Measurements from ENCODE around the gene F7. TPM values are rescaled to one million over a fixed set of nuclear protein-coding genes. Genes with fewer than 3 reads are reported as not detected.

The F7 gene
- total and polyA plus RNA-seq, 2 of the 4 experiments (the other 2 are of a cell fraction): under 0.01 to 0.07 TPM

DNA sequence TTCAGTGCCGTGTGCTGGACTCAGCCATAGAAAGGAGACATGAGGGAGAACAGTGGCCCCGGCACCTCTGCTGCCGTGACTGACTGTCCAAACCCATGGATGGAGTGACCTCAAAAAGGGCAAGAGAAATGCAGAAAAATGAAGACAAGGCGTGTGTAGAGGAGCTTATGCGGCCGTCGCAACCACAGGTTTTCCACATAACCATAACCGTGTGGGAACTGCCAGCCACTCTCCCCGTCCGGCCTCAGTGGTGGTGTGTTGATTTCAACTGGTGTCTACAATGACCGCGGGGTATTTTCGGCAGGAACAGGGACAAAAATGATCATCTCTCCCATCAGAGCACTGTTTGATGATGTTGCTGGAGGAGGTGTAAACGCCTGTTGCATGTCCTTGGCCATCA is 42.9 kb upstream of the F7 start:
- H3K9me3 ChIP-seq (ENCODE audit: control insufficient read depth, insufficient read depth, low read length): peaks cover 3% of the 10 kb centered on the region; the same call in 1 of the 2 replicates
- no peak overlapping the region for H2BK120ac ChIP-seq (ENCODE audit: low read depth, low read length)
- DNase-seq: no peak
- no peak overlapping the region for H2AFZ ChIP-seq (replicated peaks; ENCODE audit: low read length, poor library complexity)
- WGBS, 2 experiments (ENCODE audit: extremely low coverage in 2 of 2, insufficient read length in 1 of 2): no CpG with 5 or more reads among the region's 14 CpGs
- TF ChIP-seq FOS (IDR thresholded peaks at IDR 0.05; ENCODE audit: low read depth, low read length) (no peak), MAZ (IDR thresholded peaks at IDR 0.05; ENCODE audit: borderline replicate concordance, low read depth, low read length) (no peak), MXI1 (IDR thresholded peaks at IDR 0.05; ENCODE audit: borderline replicate concordance, low read depth, low read length) (no peak), NFE2L2 (IDR thresholded peaks at IDR 0.05; ENCODE audit: low read depth, low read length) (no peak)
- TF ChIP-seq, protein P1, sequence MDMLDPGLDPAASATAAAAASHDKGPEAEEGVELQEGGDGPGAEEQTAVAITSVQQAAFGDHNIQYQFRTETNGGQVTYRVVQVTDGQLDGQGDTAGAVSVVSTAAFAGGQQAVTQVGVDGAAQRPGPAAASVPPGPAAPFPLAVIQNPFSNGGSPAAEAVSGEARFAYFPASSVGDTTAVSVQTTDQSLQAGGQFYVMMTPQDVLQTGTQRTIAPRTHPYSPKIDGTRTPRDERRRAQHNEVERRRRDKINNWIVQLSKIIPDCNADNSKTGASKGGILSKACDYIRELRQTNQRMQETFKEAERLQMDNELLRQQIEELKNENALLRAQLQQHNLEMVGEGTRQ (IDR thresholded peaks at IDR 0.05; ENCODE audit: low read depth, low read length): no peak
- TF ChIP-seq, protein P2, sequence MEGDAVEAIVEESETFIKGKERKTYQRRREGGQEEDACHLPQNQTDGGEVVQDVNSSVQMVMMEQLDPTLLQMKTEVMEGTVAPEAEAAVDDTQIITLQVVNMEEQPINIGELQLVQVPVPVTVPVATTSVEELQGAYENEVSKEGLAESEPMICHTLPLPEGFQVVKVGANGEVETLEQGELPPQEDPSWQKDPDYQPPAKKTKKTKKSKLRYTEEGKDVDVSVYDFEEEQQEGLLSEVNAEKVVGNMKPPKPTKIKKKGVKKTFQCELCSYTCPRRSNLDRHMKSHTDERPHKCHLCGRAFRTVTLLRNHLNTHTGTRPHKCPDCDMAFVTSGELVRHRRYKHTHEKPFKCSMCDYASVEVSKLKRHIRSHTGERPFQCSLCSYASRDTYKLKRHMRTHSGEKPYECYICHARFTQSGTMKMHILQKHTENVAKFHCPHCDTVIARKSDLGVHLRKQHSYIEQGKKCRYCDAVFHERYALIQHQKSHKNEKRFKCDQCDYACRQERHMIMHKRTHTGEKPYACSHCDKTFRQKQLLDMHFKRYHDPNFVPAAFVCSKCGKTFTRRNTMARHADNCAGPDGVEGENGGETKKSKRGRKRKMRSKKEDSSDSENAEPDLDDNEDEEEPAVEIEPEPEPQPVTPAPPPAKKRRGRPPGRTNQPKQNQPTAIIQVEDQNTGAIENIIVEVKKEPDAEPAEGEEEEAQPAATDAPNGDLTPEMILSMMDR (conservative IDR thresholded peaks at IDR 0.05; ENCODE audit: low read depth, low read length): no peak
- TF ChIP-seq, protein P3, sequence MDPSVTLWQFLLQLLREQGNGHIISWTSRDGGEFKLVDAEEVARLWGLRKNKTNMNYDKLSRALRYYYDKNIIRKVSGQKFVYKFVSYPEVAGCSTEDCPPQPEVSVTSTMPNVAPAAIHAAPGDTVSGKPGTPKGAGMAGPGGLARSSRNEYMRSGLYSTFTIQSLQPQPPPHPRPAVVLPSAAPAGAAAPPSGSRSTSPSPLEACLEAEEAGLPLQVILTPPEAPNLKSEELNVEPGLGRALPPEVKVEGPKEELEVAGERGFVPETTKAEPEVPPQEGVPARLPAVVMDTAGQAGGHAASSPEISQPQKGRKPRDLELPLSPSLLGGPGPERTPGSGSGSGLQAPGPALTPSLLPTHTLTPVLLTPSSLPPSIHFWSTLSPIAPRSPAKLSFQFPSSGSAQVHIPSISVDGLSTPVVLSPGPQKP (IDR thresholded peaks at IDR 0.05; ENCODE audit: borderline replicate concordance, low read depth, low read length): no peak
- no peak overlapping the region for H3K27ac ChIP-seq (ENCODE audit: insufficient read depth, low read length)
- dilution Hi-C loops (cut with HindIII; ENCODE audit: low sequenced_read_pairs, unreplicated experiment) (no loop called here), in situ Hi-C loops (cut with MboI; ENCODE audit: low sequenced_read_pairs) (no loop called here), intact Hi-C loops (cut with micrococcal nuclease) (no loop called here)
- no peaks in the 10 kb centered on the region; the same call in 1 of the 2 replicates for H4K20me1 ChIP-seq (ENCODE audit: insufficient read depth, low read length)
- no peak overlapping the region for H3K4ac ChIP-seq (ENCODE audit: low read depth, low read length)
- H2BK20ac ChIP-seq (ENCODE audit: low read depth, low read length): no peak overlapping the region
- H3K4me2 ChIP-seq (ENCODE audit: low read depth, low read length): no peak overlapping the region
- H3K9me1 ChIP-seq (ENCODE audit: insufficient read depth, low read length): 0 out of 2 replicates have a peak, but pooled peaks cover 4% of the 10 kb centered on the region
- no peak overlapping the region for H3K4me3 ChIP-seq (ENCODE audit: insufficient read depth, low read depth, low read length)
- BruUV-seq (replicated peaks): no TSS peak
- H4K5ac ChIP-seq (ENCODE audit: low read depth, low read length): no peak overlapping the region
- CTCF ChIA-PET: no interaction called here
- H4K91ac ChIP-seq (ENCODE audit: insufficient read depth, low read depth, low read length): no peak overlapping the region
- H2BK15ac ChIP-seq (ENCODE audit: low read depth, low read length): no peak overlapping the region
- no peak overlapping the region for H3K9ac ChIP-seq (ENCODE audit: low read depth, low read length)
- no peak overlapping the region for H4K8ac ChIP-seq (ENCODE audit: low read depth in 2 of 2, low read length in 2 of 2)
- peaks cover 2% of the 10 kb centered on the region for H3K27me3 ChIP-seq (ENCODE audit: control insufficient read depth, insufficient read depth, low read length)
- H3K23ac ChIP-seq (ENCODE audit: low read depth, low read length): no peak overlapping the region
- no peaks in the 10 kb centered on the region for H3K4me1 ChIP-seq (ENCODE audit: control insufficient read depth, insufficient read depth, low read length)
- no peak overlapping the region for H3K18ac ChIP-seq (ENCODE audit: low read depth, low read length)
- H2AK5ac ChIP-seq (ENCODE audit: low read depth, low read length): no peak overlapping the region
- POLR2A ChIA-PET (ENCODE audit: unreplicated experiment): no interaction called here
- no peaks in the 10 kb centered on the region for H3K36me3 ChIP-seq (ENCODE audit: control insufficient read depth, insufficient read depth, low read length)
- H3K14ac ChIP-seq (replicated peaks; ENCODE audit: low read depth, low read length): no peak overlapping the region
- no peaks in the 10 kb centered on the region for H3K79me1 ChIP-seq (ENCODE audit: low read depth in 1 of 2, low read length in 2 of 2)
- H2AK9ac ChIP-seq (replicated peaks; ENCODE audit: low read depth, low read length, poor library complexity): no peak overlapping the region
- ATAC-seq (ENCODE audit: low read depth): no peak
- H2BK5ac ChIP-seq (ENCODE audit: low read depth, low read length, poor library complexity, severe bottlenecking): no peak overlapping the region
- no peak overlapping the region for H3K56ac ChIP-seq (ENCODE audit: extremely low read depth, insufficient read depth, low read length)
